ENCODE results near the gene KIF19. TPM values are rescaled to one million over a fixed set of nuclear protein-coding genes. Genes with fewer than 3 reads are reported as not detected.

The KIF19 gene
- polyA plus RNA-seq, 1 donor (not counting 4 experiments of a cell fraction or from before 2014, with no cell fraction given), result not detected

- Histone ChIP-seq H2AFZ (ENCODE audit: control insufficient read depth, low read length) (no peak overlapping the region), H4K20me1 (ENCODE audit: control insufficient read depth, extremely low read depth, insufficient read depth, low read length) (peaks cover 3% of the 10 kb centered on the region), H3K9me3 (ENCODE audit: control insufficient read depth, low read depth, low read length) (no peaks in the 10 kb centered on the region), H3K4me2 (ENCODE audit: control insufficient read depth, extremely low read depth, insufficient read depth, low read depth, low read length) (no peak overlapping the region), H3K4me1 (ENCODE audit: control insufficient read depth, extremely low read depth, insufficient read depth, low read length) (peaks cover 4% of the 10 kb centered on the region), H3K9me1 (ENCODE audit: control insufficient read depth, extremely low read depth, insufficient read depth, low read length) (no peaks in the 10 kb centered on the region), H3K27me3 (ENCODE audit: control insufficient read depth, extremely low read depth, insufficient read depth, low read length) (peaks cover 17% of the 10 kb centered on the region), H3K79me2 (ENCODE audit: control insufficient read depth, insufficient read depth, low read length) (no peaks in the 10 kb centered on the region), H3K9ac (ENCODE audit: control insufficient read depth, extremely low read depth, insufficient read depth, low read length) (no peak overlapping the region), H3K4me3 (ENCODE audit: control insufficient read depth in 2 of 3, extremely low read depth in 1 of 3, insufficient read depth in 2 of 3, low read depth in 1 of 3, low read length in 3 of 3) (no peak overlapping the region), H3K36me3 (ENCODE audit: control insufficient read depth in 2 of 2, extremely low read depth in 1 of 2, insufficient read depth in 2 of 2, low read length in 2 of 2) (no peaks in the 10 kb centered on the region), H3K27ac (ENCODE audit: control insufficient read depth, insufficient read depth, low read length) (no peak overlapping the region)
- dilution Hi-C loops (cut with MboI; ENCODE audit: extremely low pct_ligation_motif_present, low sequenced_read_pairs), result no loop called here
- no peak for FAIRE-seq
- TF ChIP-seq EZH2 (IDR thresholded peaks at IDR 0.05; ENCODE audit: low read length) (no peak), CTCF (optimal IDR thresholded peaks at IDR 0.05 in 1 of 3, IDR thresholded peaks at IDR 0.05 in 1 of 3, conservative IDR thresholded peaks at IDR 0.05 in 1 of 3; ENCODE audit: extremely low read depth in 1 of 3, insufficient read depth in 2 of 3, low read length in 3 of 3) (no peak)
- DNase-seq (ENCODE audit: low read depth, low spot score), result no peak
Measured at GRCh38 chr17:74369221-74369620, 43.2 kb downstream of the KIF19 start.

GRCh38 chr17:74369665-74370490 lies 43.9 kb downstream of the KIF19 start:
- peaks cover 3% of the 10 kb centered on the region for H4K20me1 ChIP-seq (ENCODE audit: control insufficient read depth, extremely low read depth, insufficient read depth, low read length)
- H3K27me3 ChIP-seq (ENCODE audit: control insufficient read depth, extremely low read depth, insufficient read depth, low read length), result peaks cover 17% of the 10 kb centered on the region
- FAIRE-seq, result no peak

More at GRCh38 chr17:74369665-74370490, 43.9 kb downstream of the KIF19 start:
- Histone ChIP-seq H3K9me1 (ENCODE audit: control insufficient read depth, extremely low read depth, insufficient read depth, low read length) (no peaks in the 10 kb centered on the region), H3K4me1 (ENCODE audit: control insufficient read depth, extremely low read depth, insufficient read depth, low read length) (peaks cover 4% of the 10 kb centered on the region), H3K4me2 (ENCODE audit: control insufficient read depth, extremely low read depth, insufficient read depth, low read depth, low read length) (no peak overlapping the region), H3K9me3 (ENCODE audit: control insufficient read depth, low read depth, low read length) (no peaks in the 10 kb centered on the region), H2AFZ (ENCODE audit: control insufficient read depth, low read length) (no peak overlapping the region), H3K9ac (ENCODE audit: control insufficient read depth, extremely low read depth, insufficient read depth, low read length) (no peak overlapping the region), H3K36me3 (ENCODE audit: control insufficient read depth in 2 of 2, extremely low read depth in 1 of 2, insufficient read depth in 2 of 2, low read length in 2 of 2) (no peaks in the 10 kb centered on the region), H3K4me3 (ENCODE audit: control insufficient read depth in 2 of 3, extremely low read depth in 1 of 3, insufficient read depth in 2 of 3, low read depth in 1 of 3, low read length in 3 of 3) (no peak overlapping the region), H3K27ac (ENCODE audit: control insufficient read depth, insufficient read depth, low read length) (no peak overlapping the region), H3K79me2 (ENCODE audit: control insufficient read depth, insufficient read depth, low read length) (no peaks in the 10 kb centered on the region)
- no peak for DNase-seq (ENCODE audit: low read depth, low spot score)
- dilution Hi-C loops (cut with MboI; ENCODE audit: extremely low pct_ligation_motif_present, low sequenced_read_pairs), result no loop called here
- TF ChIP-seq EZH2 (IDR thresholded peaks at IDR 0.05; ENCODE audit: low read length), result no peak
- TF ChIP-seq CTCF (optimal IDR thresholded peaks at IDR 0.05 in 1 of 3, IDR thresholded peaks at IDR 0.05 in 1 of 3, conservative IDR thresholded peaks at IDR 0.05 in 1 of 3; ENCODE audit: extremely low read depth in 1 of 3, insufficient read depth in 2 of 3, low read length in 3 of 3), result no peak
